Mesendoderm (in vitro differentiated cells): ENCODE data around the gene CRACR2A. TPM values are rescaled to one million over a fixed set of nuclear protein-coding genes. Genes with fewer than 3 reads are reported as not detected.

ENCODE experiments used
- DNase-seq: peaks from one replicate; pipeline ENCODE4 v3.0.0; 2013
- H2AK5ac ChIP-seq: 2 replicates; pipeline ENCODE4 v1.6.1; 2013; ENCODE audit warnings: low read length, inconsistent platforms
- H2BK120ac ChIP-seq: 2 replicates; pipeline ENCODE4 v1.6.1; 2013; ENCODE audit warnings: low read depth, mild to moderate bottlenecking, low read length, moderate library complexity, mixed read lengths
- H2BK15ac ChIP-seq: replicated peaks from 2 replicates; pipeline ENCODE4 v1.6.1; 2013; ENCODE audit warnings: low read depth, mild to moderate bottlenecking, moderate library complexity
- H2BK5ac ChIP-seq: 2 replicates; pipeline ENCODE4 v1.6.1; 2013; ENCODE audit warnings: low read length, inconsistent platforms
- H3K18ac ChIP-seq: 2 replicates; pipeline ENCODE4 v1.6.1; 2013; ENCODE audit warnings: mild to moderate bottlenecking, low read length, mixed read lengths
- H3K23ac ChIP-seq: one replicate; pipeline ENCODE4 v1.6.1; 2013; ENCODE audit warnings: low read length
- H3K27ac ChIP-seq: 2 replicates; pipeline ENCODE4 v1.5.1; 2013; ENCODE audit warnings: low read depth, mild to moderate bottlenecking, inconsistent platforms, low read length, moderate library complexity
- H3K27me3 ChIP-seq: 2 replicates; pipeline ENCODE4 v1.6.1; 2013; ENCODE audit warnings: low read length, control low read depth, mild to moderate bottlenecking, inconsistent platforms; ENCODE audit not compliant: insufficient read depth, poor library complexity
- H3K36me3 ChIP-seq: 2 replicates; pipeline ENCODE4 v1.6.1; 2013; ENCODE audit warnings: low read length, inconsistent platforms; ENCODE audit not compliant: control insufficient read depth, insufficient read depth
- H3K4ac ChIP-seq: one replicate; pipeline ENCODE4 v1.6.1; 2013; ENCODE audit warnings: low read depth, mild to moderate bottlenecking, low read length, moderate library complexity
- H3K4me1 ChIP-seq: 2 replicates; pipeline ENCODE4 v1.6.1; 2013; ENCODE audit warnings: low read depth, low read length, inconsistent platforms; ENCODE audit not compliant: control insufficient read depth
- H3K4me2 ChIP-seq: 2 replicates; pipeline ENCODE4 v1.6.1; 2013; ENCODE audit warnings: low read length
- H3K4me3 ChIP-seq: 2 replicates; pipeline ENCODE4 v1.5.1; 2013; ENCODE audit warnings: mild to moderate bottlenecking, low read length
- H3K56ac ChIP-seq: one replicate; pipeline ENCODE4 v1.6.1; 2013; ENCODE audit warnings: low read length
- H3K79me1 ChIP-seq: 2 replicates; pipeline ENCODE4 v1.6.1; 2013; ENCODE audit warnings: low read length, inconsistent platforms
- H3K79me2 ChIP-seq: 2 replicates; pipeline ENCODE4 v1.6.1; 2013; ENCODE audit warnings: mild to moderate bottlenecking, low read length; ENCODE audit not compliant: control insufficient read depth, insufficient read depth
- H3K9ac ChIP-seq: 2 replicates; pipeline ENCODE4 v1.6.1; 2013; ENCODE audit warnings: low read length, inconsistent platforms
- H4K5ac ChIP-seq: one replicate; pipeline ENCODE4 v1.6.1; 2013; ENCODE audit warnings: low read length
- H4K8ac ChIP-seq: one replicate; pipeline ENCODE4 v1.6.1; 2013; ENCODE audit warnings: low read depth, mild to moderate bottlenecking, control low read depth, low read length, moderate library complexity
- WGBS: extraction: QIAGEN DNeasy Blood & Tissue Kit; methylation state at CpG from one replicate; pipeline ENCODE4 v1.1.7; 2013; ENCODE audit warnings: low lambda C conversion rate, missing lambda C conversion rate; ENCODE audit not compliant: insufficient coverage; ENCODE audit errors: extremely low coverage; 5-methylcytosine and 5-hydroxymethylcytosine counted together
- small RNA-seq: library from polyadenylated mRNA; stranded (forward); fragments of <200 nt; extraction: miRNeasy Mini kit (QIAGEN cat#:217004); gene quantifications from one replicate; pipeline ENCODE3, GENCODE V24; 2013; ENCODE audit not compliant: insufficient read depth

The CRACR2A gene

GRCh38 chr12:3568695-3569094 lies 184.2 kb downstream of the CRACR2A start:
- H3K4me2 ChIP-seq: no peak overlapping the region
- H3K79me2 ChIP-seq: no peaks in the 10 kb centered on the region
- no peak overlapping the region for H2BK15ac ChIP-seq
- no peak overlapping the region for H4K5ac ChIP-seq
- WGBS: no CpG with 5 or more reads among the region's 9 CpGs
- no peak overlapping the region for H3K18ac ChIP-seq
- H2AK5ac ChIP-seq: no peak overlapping the region
- no peak overlapping the region for H3K4ac ChIP-seq
- H3K4me1 ChIP-seq: no peaks in the 10 kb centered on the region
- H3K23ac ChIP-seq: no peak overlapping the region
- no peak overlapping the region for H2BK5ac ChIP-seq
- DNase-seq: no peak
- H3K79me1 ChIP-seq: no peaks in the 10 kb centered on the region
- no peak overlapping the region for H3K27ac ChIP-seq
- H3K27me3 ChIP-seq: peaks cover 4% of the 10 kb centered on the region
- H3K9ac ChIP-seq: no peak overlapping the region
- H3K56ac ChIP-seq: no peak overlapping the region
- no peaks in the 10 kb centered on the region for H3K36me3 ChIP-seq
- no peak overlapping the region for H3K4me3 ChIP-seq
- no peak overlapping the region for H2BK120ac ChIP-seq
- H4K8ac ChIP-seq: no peak overlapping the region

- WGBS: no CpG with 5 or more reads among the region's 1 CpG
- Histone ChIP-seq H2BK15ac (no peak overlapping the region), H3K56ac (no peak overlapping the region), H3K4me1 (no peaks in the 10 kb centered on the region), H3K36me3 (no peaks in the 10 kb centered on the region), H3K4me2 (no peak overlapping the region), H2AK5ac (no peak overlapping the region), H3K23ac (no peak overlapping the region), H3K79me1 (no peaks in the 10 kb centered on the region), H3K27ac (no peak overlapping the region), H4K8ac (no peak overlapping the region), H3K9ac (no peak overlapping the region), H3K4ac (no peak overlapping the region), H2BK120ac (no peak overlapping the region), H4K5ac (no peak overlapping the region), H3K27me3 (peaks cover 4% of the 10 kb centered on the region), H3K79me2 (no peaks in the 10 kb centered on the region), H2BK5ac (no peak overlapping the region), H3K18ac (no peak overlapping the region), H3K4me3 (no peak overlapping the region)
- DNase-seq: no peak
Observed at GRCh38 chr12:3565985-3566384, 186.9 kb downstream of the CRACR2A start.

Small RNA genes within 50 kb of the gene (small RNA-seq; reads per million reads assigned to genes)
- gene RNU6-174P: not detected
